ENCODE measurements around the gene ALG14.

ALG14 gene

GRCh38 chr1:95116580-95117206 is 43.9 kb upstream of the ALG14 start (continued):
- TF ChIP-seq ZBTB6 (tag by site-specific recombination; IDR thresholded peaks at IDR 0.05) = peak; percentile 61
- no peak for TF ChIP-seq ZFP41 (tag by site-specific recombination; IDR thresholded peaks at IDR 0.05; ENCODE audit: borderline replicate concordance)
- TF ChIP-seq ZBTB1 (tag by site-specific recombination; IDR thresholded peaks at IDR 0.05) = no peak
- no peak for TF ChIP-seq RBAK (tag by site-specific recombination; IDR thresholded peaks at IDR 0.05)
- TF ChIP-seq, protein P1, sequence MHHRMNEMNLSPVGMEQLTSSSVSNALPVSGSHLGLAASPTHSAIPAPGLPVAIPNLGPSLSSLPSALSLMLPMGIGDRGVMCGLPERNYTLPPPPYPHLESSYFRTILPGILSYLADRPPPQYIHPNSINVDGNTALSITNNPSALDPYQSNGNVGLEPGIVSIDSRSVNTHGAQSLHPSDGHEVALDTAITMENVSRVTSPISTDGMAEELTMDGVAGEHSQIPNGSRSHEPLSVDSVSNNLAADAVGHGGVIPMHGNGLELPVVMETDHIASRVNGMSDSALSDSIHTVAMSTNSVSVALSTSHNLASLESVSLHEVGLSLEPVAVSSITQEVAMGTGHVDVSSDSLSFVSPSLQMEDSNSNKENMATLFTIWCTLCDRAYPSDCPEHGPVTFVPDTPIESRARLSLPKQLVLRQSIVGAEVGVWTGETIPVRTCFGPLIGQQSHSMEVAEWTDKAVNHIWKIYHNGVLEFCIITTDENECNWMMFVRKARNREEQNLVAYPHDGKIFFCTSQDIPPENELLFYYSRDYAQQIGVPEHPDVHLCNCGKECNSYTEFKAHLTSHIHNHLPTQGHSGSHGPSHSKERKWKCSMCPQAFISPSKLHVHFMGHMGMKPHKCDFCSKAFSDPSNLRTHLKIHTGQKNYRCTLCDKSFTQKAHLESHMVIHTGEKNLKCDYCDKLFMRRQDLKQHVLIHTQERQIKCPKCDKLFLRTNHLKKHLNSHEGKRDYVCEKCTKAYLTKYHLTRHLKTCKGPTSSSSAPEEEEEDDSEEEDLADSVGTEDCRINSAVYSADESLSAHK (tag by site-specific recombination; IDR thresholded peaks at IDR 0.05) = no peak
- no peak for TF ChIP-seq OVOL3 (tag by site-specific recombination; IDR thresholded peaks at IDR 0.05)
- no peak for TF ChIP-seq ZNF549 (tag by site-specific recombination; IDR thresholded peaks at IDR 0.05)
- no peak; the same call in 1 of the 2 replicates for TF ChIP-seq ZNF777 (tag by site-specific recombination; IDR thresholded peaks at IDR 0.05; ENCODE audit: borderline replicate concordance)
- no peak for TF ChIP-seq HOXD13 (CRISPR knock-in tag; IDR thresholded peaks at IDR 0.05; ENCODE audit: borderline replicate concordance)
- TF ChIP-seq ZNF311 (tag by site-specific recombination; IDR thresholded peaks at IDR 0.05; ENCODE audit: borderline replicate concordance) = no peak
- no peak; the same call in 1 of the 2 replicates for TF ChIP-seq MZF1 (tag by site-specific recombination; IDR thresholded peaks at IDR 0.05; ENCODE audit: borderline replicate concordance)
- TF ChIP-seq ZNF514 (tag by site-specific recombination; IDR thresholded peaks at IDR 0.05) = no peak
- TF ChIP-seq ZNF433 (tag by site-specific recombination; IDR thresholded peaks at IDR 0.05; ENCODE audit: low read depth) = no peak
- no peak for TF ChIP-seq ZNF354C (tag by site-specific recombination; IDR thresholded peaks at IDR 0.05; ENCODE audit: borderline replicate concordance, low read depth)
- no peak; the same call in 1 of the 2 replicates for TF ChIP-seq SP2 (tag by site-specific recombination; IDR thresholded peaks at IDR 0.05)
- no peak for TF ChIP-seq ZNF529 (tag by site-specific recombination; IDR thresholded peaks at IDR 0.05; ENCODE audit: insufficient replicate concordance)

DNA sequence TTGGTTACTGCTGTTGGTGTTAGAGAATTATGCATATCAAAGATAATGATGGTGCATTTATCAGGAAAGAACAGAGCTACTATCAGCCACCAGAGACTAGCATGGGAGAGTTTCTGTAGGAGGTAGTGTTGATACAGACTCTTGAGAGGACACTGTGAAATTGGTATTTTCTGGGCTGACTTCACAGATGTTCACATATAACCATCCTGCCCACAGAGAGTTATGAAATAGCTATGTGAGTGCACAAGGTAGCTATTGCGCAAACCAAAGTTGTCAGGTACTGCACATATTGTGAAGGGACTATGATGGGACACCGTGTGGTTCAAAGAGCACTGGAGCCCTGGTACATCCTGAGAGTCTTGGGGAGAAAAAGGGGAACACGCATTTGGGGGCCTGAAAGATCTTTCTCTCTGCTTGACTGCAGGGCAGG is 43.0 kb upstream of the ALG14 start:
- ChIA-PET POLR2A (interaction anchor here (2.8 kb wide), 2 partner anchors 43 to 118 kb away, joined by 12 to 21 read pairs; partner anchors contain the start of genes ALG14 and RWDD3), CTCF (interaction anchor here (0.5 to 3.5 kb wide), 13 partner anchors 9 to 192 kb away, joined by 3 to 29 read pairs (median 4); partner anchors contain the start of genes ALG14 and RWDD3)
- Histone ChIP-seq H3K4me1 (ENCODE audit: control insufficient read depth, insufficient read depth, low read length) (no peaks in the 10 kb centered on the region), H3K27ac (ENCODE audit: extremely low read depth, low read depth, low read length) (no peak overlapping the region), H3K9me3 (ENCODE audit: control insufficient read depth, insufficient read depth, low read depth, low read length) (no peaks in the 10 kb centered on the region), H3K4me3 (ENCODE audit: low read depth, low read length) (no peak overlapping the region), H3K36me3 (ENCODE audit: control insufficient read depth in 2 of 2, insufficient read depth in 1 of 2, low read length in 2 of 2) (no peaks in the 10 kb centered on the region)
- TF ChIP-seq ZBTB6 (tag by site-specific recombination; IDR thresholded peaks at IDR 0.05) = no peak
- TF ChIP-seq ZNF704 (tag by site-specific recombination; IDR thresholded peaks at IDR 0.05) = no peak

Measured in HEK293 (cell line).